ENCODE data around the gene MLIP.

Gene MLIP, protein sequence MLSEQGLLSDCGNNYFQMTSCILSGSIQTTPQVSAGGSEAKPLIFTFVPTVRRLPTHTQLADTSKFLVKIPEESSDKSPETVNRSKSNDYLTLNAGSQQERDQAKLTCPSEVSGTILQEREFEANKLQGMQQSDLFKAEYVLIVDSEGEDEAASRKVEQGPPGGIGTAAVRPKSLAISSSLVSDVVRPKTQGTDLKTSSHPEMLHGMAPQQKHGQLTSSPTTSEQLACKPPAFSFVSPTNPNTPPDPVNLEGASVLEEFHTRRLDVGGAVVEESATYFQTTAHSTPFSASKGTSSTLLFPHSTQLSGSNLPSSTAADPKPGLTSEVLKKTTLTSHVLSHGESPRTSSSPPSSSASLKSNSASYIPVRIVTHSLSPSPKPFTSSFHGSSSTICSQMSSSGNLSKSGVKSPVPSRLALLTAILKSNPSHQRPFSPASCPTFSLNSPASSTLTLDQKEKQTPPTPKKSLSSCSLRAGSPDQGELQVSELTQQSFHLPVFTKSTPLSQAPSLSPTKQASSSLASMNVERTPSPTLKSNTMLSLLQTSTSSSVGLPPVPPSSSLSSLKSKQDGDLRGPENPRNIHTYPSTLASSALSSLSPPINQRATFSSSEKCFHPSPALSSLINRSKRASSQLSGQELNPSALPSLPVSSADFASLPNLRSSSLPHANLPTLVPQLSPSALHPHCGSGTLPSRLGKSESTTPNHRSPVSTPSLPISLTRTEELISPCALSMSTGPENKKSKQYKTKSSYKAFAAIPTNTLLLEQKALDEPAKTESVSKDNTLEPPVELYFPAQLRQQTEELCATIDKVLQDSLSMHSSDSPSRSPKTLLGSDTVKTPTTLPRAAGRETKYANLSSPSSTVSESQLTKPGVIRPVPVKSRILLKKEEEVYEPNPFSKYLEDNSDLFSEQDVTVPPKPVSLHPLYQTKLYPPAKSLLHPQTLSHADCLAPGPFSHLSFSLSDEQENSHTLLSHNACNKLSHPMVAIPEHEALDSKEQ

DNA sequence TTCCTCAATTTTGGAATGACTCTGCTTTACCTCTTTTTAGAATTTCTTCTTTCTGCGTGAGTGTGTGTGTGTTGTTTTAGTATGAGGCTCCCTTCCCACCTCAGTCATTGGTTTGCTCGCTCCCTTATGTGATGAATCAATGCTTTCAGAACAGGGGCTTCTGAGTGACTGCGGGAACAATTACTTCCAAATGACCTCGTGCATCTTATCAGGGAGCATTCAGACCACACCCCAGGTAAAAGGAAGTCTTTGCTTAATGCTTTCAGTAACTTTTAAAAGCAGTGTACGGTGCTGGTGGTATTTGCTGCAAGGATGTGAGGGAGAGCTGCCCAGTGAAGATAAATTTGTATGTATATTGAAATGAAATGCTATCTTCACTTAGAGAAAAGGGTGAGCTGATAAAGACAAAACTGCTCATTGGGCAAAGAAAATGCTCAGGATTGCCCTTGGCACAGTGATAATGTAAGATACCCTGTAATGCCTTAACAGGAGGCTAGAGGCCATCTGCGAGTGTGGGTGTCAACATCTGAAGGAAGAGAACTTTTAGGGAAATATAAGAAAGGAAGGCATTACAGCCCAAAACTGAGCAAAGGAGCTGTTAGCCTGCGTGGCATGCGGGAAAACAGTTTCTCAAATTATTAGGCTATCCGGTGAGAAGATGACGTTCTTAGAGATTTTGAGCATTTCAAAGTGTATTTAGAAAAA lies at the start of gene MLIP:
TSS of gene MLIP (plus strand) at position 103 of the 705 bp plus-strand sequence. CDS start at position 140, 37 bp downstream.
- no peaks in the 10 kb centered on the region for H3K36me3 ChIP-seq (replicated peaks; ENCODE audit: low read depth, low read length)
- no peaks in the 10 kb centered on the region for H4K20me1 ChIP-seq (ENCODE audit: insufficient read depth, low read length)
- H3K4me2 ChIP-seq (ENCODE audit: low read length): no peak within 1 kb of the TSS
- TF ChIP-seq, protein P1, sequence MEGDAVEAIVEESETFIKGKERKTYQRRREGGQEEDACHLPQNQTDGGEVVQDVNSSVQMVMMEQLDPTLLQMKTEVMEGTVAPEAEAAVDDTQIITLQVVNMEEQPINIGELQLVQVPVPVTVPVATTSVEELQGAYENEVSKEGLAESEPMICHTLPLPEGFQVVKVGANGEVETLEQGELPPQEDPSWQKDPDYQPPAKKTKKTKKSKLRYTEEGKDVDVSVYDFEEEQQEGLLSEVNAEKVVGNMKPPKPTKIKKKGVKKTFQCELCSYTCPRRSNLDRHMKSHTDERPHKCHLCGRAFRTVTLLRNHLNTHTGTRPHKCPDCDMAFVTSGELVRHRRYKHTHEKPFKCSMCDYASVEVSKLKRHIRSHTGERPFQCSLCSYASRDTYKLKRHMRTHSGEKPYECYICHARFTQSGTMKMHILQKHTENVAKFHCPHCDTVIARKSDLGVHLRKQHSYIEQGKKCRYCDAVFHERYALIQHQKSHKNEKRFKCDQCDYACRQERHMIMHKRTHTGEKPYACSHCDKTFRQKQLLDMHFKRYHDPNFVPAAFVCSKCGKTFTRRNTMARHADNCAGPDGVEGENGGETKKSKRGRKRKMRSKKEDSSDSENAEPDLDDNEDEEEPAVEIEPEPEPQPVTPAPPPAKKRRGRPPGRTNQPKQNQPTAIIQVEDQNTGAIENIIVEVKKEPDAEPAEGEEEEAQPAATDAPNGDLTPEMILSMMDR (IDR thresholded peaks at IDR 0.05; ENCODE audit: low read depth, low read length): no peak
- TF ChIP-seq EZH2phosphoT487 (IDR thresholded peaks at IDR 0.05; ENCODE audit: low read depth): no peak
- no peak within 1 kb of the TSS for H3K9ac ChIP-seq (ENCODE audit: low read length)
- no peaks in the 10 kb centered on the region for H3K9me3 ChIP-seq (ENCODE audit: insufficient read depth, low read length)
- no peaks in the 10 kb centered on the region for H3K4me1 ChIP-seq (ENCODE audit: low read length)
- H3K27me3 ChIP-seq (ENCODE audit: low read depth, low read length): peaks cover 22% of the 10 kb centered on the region
- no peaks in the 10 kb centered on the region for H3K79me2 ChIP-seq (ENCODE audit: low read length)
- no peak within 1 kb of the TSS for H3K4me3 ChIP-seq (ENCODE audit: low read length)
- no peak within 1 kb of the TSS for H2AFZ ChIP-seq (ENCODE audit: low read depth, low read length)
- H3K27ac ChIP-seq (ENCODE audit: low read length): no peak within 1 kb of the TSS

DNA sequence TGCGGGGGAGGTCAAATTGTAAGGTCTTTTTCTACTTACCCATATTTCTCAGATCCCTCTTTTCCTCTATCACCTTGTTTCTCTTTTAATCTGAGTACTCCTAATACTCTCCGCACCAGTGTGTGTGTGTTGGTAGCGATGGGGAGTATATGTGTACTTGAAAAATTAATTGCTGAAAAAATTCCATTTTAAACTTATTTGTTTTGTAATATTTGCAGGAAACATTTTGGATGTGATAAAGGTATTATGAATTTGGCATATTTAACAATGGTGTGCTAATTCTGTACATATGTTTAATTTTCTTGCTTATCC lies 48.1 kb upstream of the MLIP start:
- no peaks in the 10 kb centered on the region for H3K27me3 ChIP-seq (ENCODE audit: low read depth, low read length)
- peak overlapping the region; percentile 67 for H3K4me3 ChIP-seq (ENCODE audit: low read length)
- H3K9ac ChIP-seq (ENCODE audit: low read length): no peak overlapping the region
- H3K4me2 ChIP-seq (ENCODE audit: low read length): peak overlapping the region; percentile 74
- TF ChIP-seq, protein P1 (IDR thresholded peaks at IDR 0.05; ENCODE audit: low read depth, low read length): no peak
- TF ChIP-seq EZH2phosphoT487 (IDR thresholded peaks at IDR 0.05; ENCODE audit: low read depth): no peak
- no peaks in the 10 kb centered on the region for H3K79me2 ChIP-seq (ENCODE audit: low read length)
- no peak overlapping the region for H3K27ac ChIP-seq (ENCODE audit: low read length)
- H3K4me1 ChIP-seq (ENCODE audit: low read length): peaks cover 5% of the 10 kb centered on the region
- no peaks in the 10 kb centered on the region for H4K20me1 ChIP-seq (ENCODE audit: insufficient read depth, low read length)
- peak overlapping the region; percentile 86; the same call in 1 of the 2 replicates for H2AFZ ChIP-seq (ENCODE audit: low read depth, low read length)
- no peaks in the 10 kb centered on the region for H3K36me3 ChIP-seq (replicated peaks; ENCODE audit: low read depth, low read length)
- H3K9me3 ChIP-seq (ENCODE audit: insufficient read depth, low read length): no peaks in the 10 kb centered on the region

DNA sequence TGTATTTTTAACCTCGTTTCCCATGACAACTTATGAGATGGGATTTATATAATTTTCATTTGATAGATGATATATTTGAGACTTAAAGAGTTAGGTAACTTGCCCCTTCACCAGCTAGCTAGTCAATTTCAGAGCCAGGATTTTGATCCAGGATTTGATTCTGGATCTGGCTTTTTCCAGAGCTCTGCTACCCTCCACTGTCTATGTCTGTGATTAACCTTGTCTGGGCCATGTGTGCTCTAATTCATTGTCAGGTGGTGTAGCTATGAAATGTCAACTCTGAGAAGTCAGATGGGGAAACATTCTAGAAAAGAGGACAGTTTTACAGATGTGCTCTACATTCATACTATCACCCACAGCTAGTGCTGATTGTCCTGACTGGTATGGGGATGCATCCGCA lies 42.5 kb upstream of the MLIP start:
- Histone ChIP-seq H3K4me2 (ENCODE audit: low read length) (no peak overlapping the region), H4K20me1 (ENCODE audit: insufficient read depth, low read length) (no peaks in the 10 kb centered on the region), H3K27ac (ENCODE audit: low read length) (no peak overlapping the region), H3K4me1 (ENCODE audit: low read length) (peaks cover 15% of the 10 kb centered on the region), H2AFZ (ENCODE audit: low read depth, low read length) (no peak overlapping the region), H3K9me3 (ENCODE audit: insufficient read depth, low read length) (no peaks in the 10 kb centered on the region), H3K9ac (ENCODE audit: low read length) (no peak overlapping the region), H3K4me3 (ENCODE audit: low read length) (no peak overlapping the region), H3K27me3 (ENCODE audit: low read depth, low read length) (no peaks in the 10 kb centered on the region), H3K79me2 (ENCODE audit: low read length) (no peaks in the 10 kb centered on the region), H3K36me3 (replicated peaks; ENCODE audit: low read depth, low read length) (no peaks in the 10 kb centered on the region)
- TF ChIP-seq, protein P1 (IDR thresholded peaks at IDR 0.05; ENCODE audit: low read depth, low read length): no peak
- TF ChIP-seq EZH2phosphoT487 (IDR thresholded peaks at IDR 0.05; ENCODE audit: low read depth): no peak
